Activated naive CD4-positive, alpha-beta T cell treated with anti-CD3 and anti-CD28 coated beads, Interleukin-2, amount 10 ng/mL, durations not matched to agents 7 days and 5 days (primary cell): ENCODE measurements around the gene STK36.

Experiments used
- CTCF ChIA-PET: fragments of 350-600 bp; sonication (Branson Sonifier 250); formaldehyde crosslinking; loops from one replicate; lab custom pipeline; 2021; ENCODE audit warnings: antibody characterized with exemption; lab: Charles Lee
- DNase-seq: peaks from one replicate; pipeline ENCODE4 v3.0.0-alpha.2; 2020
- H3K27ac Mint-ChIP-seq: one replicate; pipeline ENCODE4 v1.8.0; 2021; ENCODE audit warnings: mild to moderate bottlenecking, moderate library complexity, mixed read lengths
- H3K27me3 Mint-ChIP-seq: one replicate; pipeline ENCODE4 v1.8.0; 2021; ENCODE audit warnings: mild to moderate bottlenecking, mixed read lengths
- H3K36me3 Mint-ChIP-seq: one replicate; pipeline ENCODE4 v1.8.0; 2021; ENCODE audit warnings: mixed read lengths
- H3K4me1 Mint-ChIP-seq: one replicate; pipeline ENCODE4 v1.8.0; 2021; ENCODE audit warnings: mixed read lengths
- H3K4me3 Mint-ChIP-seq: one replicate; pipeline ENCODE4 v1.8.0; 2021; ENCODE audit warnings: mild to moderate bottlenecking, moderate library complexity, mixed read lengths
- H3K9me3 Mint-ChIP-seq: one replicate; pipeline ENCODE4 v1.8.0; 2021; ENCODE audit warnings: mixed read lengths

Gene STK36

DNA sequence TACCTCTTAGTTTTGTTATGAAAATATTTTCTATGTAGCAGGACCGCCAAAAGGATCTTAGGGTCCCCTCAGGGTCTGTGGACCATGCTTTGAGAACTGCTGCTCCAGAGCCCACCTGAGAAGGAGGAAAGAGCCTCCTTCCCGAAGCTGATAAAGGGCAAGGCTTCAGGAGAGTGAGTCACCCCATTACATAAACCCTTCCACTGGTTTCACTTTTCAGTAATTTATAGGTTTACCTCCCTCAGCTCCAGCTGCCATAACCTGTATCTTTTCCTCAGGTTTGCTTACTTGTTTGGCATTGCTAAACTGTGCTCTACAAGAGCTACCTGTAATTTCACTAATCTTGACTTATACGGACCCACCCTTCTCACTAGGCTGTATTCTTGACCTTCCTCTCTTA lies 45.4 kb downstream of the STK36 start:
- no peak overlapping the region for H3K27ac Mint-ChIP-seq
- peaks cover 10% of the 10 kb centered on the region for H3K4me1 Mint-ChIP-seq
- DNase-seq: no peak
- H3K27me3 Mint-ChIP-seq: no peaks in the 10 kb centered on the region
- CTCF ChIA-PET: interaction anchor here (1.0 kb wide), 1 partner anchor 130 kb away, joined by 3 read pairs; no protein-coding TSS in a partner anchor
- no peak overlapping the region for H3K4me3 Mint-ChIP-seq
- H3K36me3 Mint-ChIP-seq: peaks cover 9% of the 10 kb centered on the region
- no peaks in the 10 kb centered on the region for H3K9me3 Mint-ChIP-seq

DNA sequence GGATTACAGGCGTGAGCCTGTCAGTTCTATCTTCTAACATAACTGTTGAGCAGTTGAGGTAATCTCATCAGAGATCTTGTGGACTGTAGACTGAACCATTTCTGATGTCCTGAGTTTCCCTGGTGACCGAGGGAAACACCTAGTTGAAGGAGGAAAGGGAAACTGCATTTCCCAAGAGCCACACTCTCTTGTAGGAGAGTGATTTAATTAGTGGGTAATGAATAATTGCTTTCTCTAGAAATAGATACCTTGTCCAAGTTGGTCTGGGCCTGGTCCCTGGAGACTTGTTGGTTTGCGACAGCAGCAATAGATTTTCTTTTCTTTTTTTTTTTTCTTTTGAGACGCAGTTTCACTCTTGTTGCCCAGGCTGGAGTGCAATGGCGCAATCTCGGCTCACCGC lies 46.2 kb downstream of the STK36 start:
- Mint-ChIP-seq H3K4me1 (peaks cover 10% of the 10 kb centered on the region), H3K9me3 (no peaks in the 10 kb centered on the region), H3K36me3 (peaks cover 9% of the 10 kb centered on the region), H3K27me3 (no peaks in the 10 kb centered on the region), H3K27ac (no peak overlapping the region), H3K4me3 (no peak overlapping the region)
- CTCF ChIA-PET: interaction anchor here (1.0 kb wide), 1 partner anchor 129 kb away, joined by 3 read pairs; no protein-coding TSS in a partner anchor
- DNase-seq: no peak

DNA sequence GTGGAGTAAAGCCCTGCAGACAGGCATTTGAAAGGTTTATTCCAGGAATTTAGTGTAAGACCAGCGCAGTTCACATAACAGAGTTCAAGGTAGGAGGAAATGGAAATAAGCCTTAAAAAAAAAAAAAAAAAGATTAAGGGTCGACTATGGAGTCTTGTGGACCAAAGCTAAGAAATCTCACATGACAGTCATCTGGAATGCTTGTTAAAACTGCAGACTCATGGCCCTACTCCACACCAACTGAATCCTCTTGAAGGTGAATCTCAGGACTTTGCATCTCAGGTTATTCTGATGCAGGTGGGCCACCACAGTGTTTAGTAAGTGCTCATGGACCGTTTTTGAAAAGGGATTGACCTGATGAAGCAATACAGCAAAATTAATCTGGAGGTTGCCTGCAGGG lies 47.6 kb downstream of the STK36 start:
- Mint-ChIP-seq H3K36me3 (peaks cover 11% of the 10 kb centered on the region), H3K27me3 (no peaks in the 10 kb centered on the region), H3K27ac (peak overlapping the region; percentile 8), H3K9me3 (no peaks in the 10 kb centered on the region), H3K4me1 (peaks cover 3% of the 10 kb centered on the region), H3K4me3 (no peak overlapping the region)
- CTCF ChIA-PET: interaction anchor here (1.1 kb wide), 1 partner anchor 9 kb away, joined by 6 read pairs; the partner anchor contains the start of gene TTLL4
- no peak for DNase-seq

GRCh38 chr2:218720048-218721041 lies 48.5 kb downstream of the STK36 start:
- Mint-ChIP-seq H3K27me3 (no peaks in the 10 kb centered on the region), H3K4me3 (no peak overlapping the region), H3K4me1 (peaks cover 3% of the 10 kb centered on the region), H3K36me3 (peaks cover 11% of the 10 kb centered on the region), H3K9me3 (no peaks in the 10 kb centered on the region), H3K27ac (no peak overlapping the region)
- CTCF ChIA-PET: interaction anchor here (1.3 to 2.9 kb wide), 2 partner anchors 9 to 127 kb away, joined by 4 to 13 read pairs; partner anchors contain the start of gene TTLL4
- no peak for DNase-seq

- CTCF ChIA-PET: interaction anchor here (1.3 to 2.9 kb wide), 2 partner anchors 10 to 126 kb away, joined by 4 to 13 read pairs; partner anchors contain the start of gene TTLL4
- no peak for DNase-seq
- Mint-ChIP-seq H3K36me3 (peaks cover 14% of the 10 kb centered on the region), H3K27ac (no peak overlapping the region), H3K27me3 (no peaks in the 10 kb centered on the region), H3K9me3 (peaks cover 8% of the 10 kb centered on the region), H3K4me3 (no peak overlapping the region), H3K4me1 (peaks cover 3% of the 10 kb centered on the region)
Observed at GRCh38 chr2:218721488-218721887, 49.6 kb downstream of the STK36 start.

DNA sequence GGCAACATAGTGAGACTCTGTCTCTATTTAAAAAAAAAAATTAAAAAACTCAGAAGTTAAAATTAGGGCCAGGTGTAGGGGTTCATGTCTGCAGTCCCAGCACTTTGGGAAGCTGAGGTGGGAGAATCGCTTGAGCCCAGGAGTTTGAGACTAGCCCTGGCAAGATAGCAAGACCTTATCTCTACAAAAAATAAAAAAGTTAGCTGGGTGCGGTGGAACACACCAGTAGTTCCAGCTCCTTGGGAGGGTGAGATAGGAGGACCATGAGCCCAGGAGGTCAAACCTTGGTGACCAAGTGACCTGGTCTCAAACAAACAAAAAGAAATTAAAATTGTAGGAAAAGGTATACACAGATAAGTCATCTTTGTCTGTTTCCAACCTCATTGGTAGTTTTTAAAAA lies 50.0 kb downstream of the STK36 start:
- CTCF ChIA-PET: interaction anchor here (1.3 to 2.9 kb wide), 3 partner anchors 11 to 126 kb away, joined by 4 to 13 read pairs (median 6); partner anchors contain the start of gene TTLL4
- no peak for DNase-seq
- H3K4me1 Mint-ChIP-seq: peaks cover 3% of the 10 kb centered on the region
- peaks cover 8% of the 10 kb centered on the region for H3K9me3 Mint-ChIP-seq
- peaks cover 14% of the 10 kb centered on the region for H3K36me3 Mint-ChIP-seq
- H3K27me3 Mint-ChIP-seq: no peaks in the 10 kb centered on the region
- H3K4me3 Mint-ChIP-seq: no peak overlapping the region
- H3K27ac Mint-ChIP-seq: no peak overlapping the region

- H3K27ac Mint-ChIP-seq: no peak overlapping the region
- peaks cover 10% of the 10 kb centered on the region for H3K9me3 Mint-ChIP-seq
Observed at GRCh38 chr2:218722419-218722818, 50.5 kb downstream of the STK36 start.

GRCh38 chr2:218722876-218723785 lies 51.2 kb downstream of the STK36 start:
- H3K9me3 Mint-ChIP-seq: peaks cover 12% of the 10 kb centered on the region
- no peaks in the 10 kb centered on the region for H3K4me1 Mint-ChIP-seq
- no peak for DNase-seq
- H3K27ac Mint-ChIP-seq: no peak overlapping the region
- CTCF ChIA-PET: interaction anchor here (1.5 to 2.9 kb wide), 2 partner anchors 12 to 125 kb away, joined by 6 to 13 read pairs; partner anchors contain the start of gene TTLL4
- peaks cover 17% of the 10 kb centered on the region for H3K36me3 Mint-ChIP-seq
- no peak overlapping the region for H3K4me3 Mint-ChIP-seq
- no peaks in the 10 kb centered on the region for H3K27me3 Mint-ChIP-seq

More at GRCh38 chr2:218722419-218722818, 50.5 kb downstream of the STK36 start:
- peaks cover 1% of the 10 kb centered on the region for H3K4me1 Mint-ChIP-seq
- H3K36me3 Mint-ChIP-seq: peaks cover 16% of the 10 kb centered on the region
- CTCF ChIA-PET: interaction anchor here (1.5 to 2.9 kb wide), 2 partner anchors 12 to 125 kb away, joined by 6 to 13 read pairs; partner anchors contain the start of gene TTLL4
- no peak overlapping the region for H3K4me3 Mint-ChIP-seq
- no peaks in the 10 kb centered on the region for H3K27me3 Mint-ChIP-seq
- no peak for DNase-seq

GRCh38 chr2:218726004-218726574 lies 54.2 kb downstream of the STK36 start:
- no peak overlapping the region for H3K4me3 Mint-ChIP-seq
- H3K36me3 Mint-ChIP-seq: peaks cover 19% of the 10 kb centered on the region
- peaks cover 12% of the 10 kb centered on the region for H3K9me3 Mint-ChIP-seq
- no peak for DNase-seq
- H3K27ac Mint-ChIP-seq: no peak overlapping the region
- H3K27me3 Mint-ChIP-seq: no peaks in the 10 kb centered on the region
- CTCF ChIA-PET: interaction anchor here (1.3 to 8.4 kb wide), 2 partner anchors 16 to 124 kb away, joined by 4 to 89 read pairs; no protein-coding TSS in a partner anchor
- no peaks in the 10 kb centered on the region for H3K4me1 Mint-ChIP-seq

DNA sequence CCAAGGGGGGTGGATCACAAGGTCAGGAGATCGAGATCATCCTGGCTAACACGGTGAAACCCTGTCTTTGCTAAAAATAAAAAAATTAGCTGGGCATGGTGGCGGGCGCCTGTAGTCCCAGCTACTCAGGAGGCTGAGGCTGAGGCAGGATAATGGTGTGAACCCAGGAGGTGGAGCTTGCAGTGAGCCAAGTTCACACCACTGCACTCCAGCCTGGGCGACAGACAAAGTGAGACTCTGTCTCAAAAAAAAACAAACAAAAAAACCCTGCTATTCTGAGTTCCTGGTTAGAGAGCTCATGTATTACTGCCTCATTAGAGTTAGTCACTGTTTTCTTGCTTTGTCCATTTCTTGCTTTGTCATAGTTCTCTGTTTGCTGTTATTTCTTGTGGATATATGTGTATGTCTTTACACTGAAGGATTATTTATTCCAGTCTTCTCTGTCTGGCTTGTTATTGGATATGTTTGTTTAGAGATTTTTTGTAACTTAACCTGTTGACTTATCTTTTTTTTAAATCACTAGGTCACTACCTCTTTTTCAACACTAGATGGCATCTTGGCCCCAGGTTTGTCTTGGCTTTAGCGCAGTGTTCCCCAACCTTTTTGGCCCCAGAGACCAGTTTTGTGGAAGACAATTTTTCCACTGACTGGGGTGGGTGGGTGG lies 55.7 kb downstream of the STK36 start:
- H3K4me1 Mint-ChIP-seq: no peaks in the 10 kb centered on the region
- H3K27ac Mint-ChIP-seq: no peak overlapping the region
- H3K27me3 Mint-ChIP-seq: no peaks in the 10 kb centered on the region
- H3K4me3 Mint-ChIP-seq: no peak overlapping the region
- H3K9me3 Mint-ChIP-seq: peaks cover 12% of the 10 kb centered on the region
- CTCF ChIA-PET: interaction anchor here (1.0 to 8.4 kb wide), 10 partner anchors 10 to 170 kb away, joined by 3 to 89 read pairs (median 4); partner anchors contain the start of gene TTLL4
- peaks cover 21% of the 10 kb centered on the region for H3K36me3 Mint-ChIP-seq
- no peak for DNase-seq

GRCh38 chr2:218729640-218730039 lies 57.8 kb downstream of the STK36 start:
- Mint-ChIP-seq H3K4me3 (no peak overlapping the region), H3K4me1 (peaks cover 13% of the 10 kb centered on the region)

GRCh38 chr2:218732052-218732760 lies 60.3 kb downstream of the STK36 start:
- Mint-ChIP-seq H3K27me3 (no peaks in the 10 kb centered on the region), H3K27ac (no peak overlapping the region), H3K4me1 (peaks cover 13% of the 10 kb centered on the region), H3K9me3 (peaks cover 3% of the 10 kb centered on the region), H3K4me3 (no peak overlapping the region), H3K36me3 (peaks cover 11% of the 10 kb centered on the region)
- no peak for DNase-seq
- CTCF ChIA-PET: interaction anchor here (0.5 to 8.4 kb wide), 4 partner anchors 21 to 339 kb away, joined by 3 to 89 read pairs (median 4); no protein-coding TSS in a partner anchor

More at GRCh38 chr2:218729640-218730039, 57.8 kb downstream of the STK36 start:
- H3K36me3 Mint-ChIP-seq: peaks cover 19% of the 10 kb centered on the region
- no peak for DNase-seq
- H3K27me3 Mint-ChIP-seq: no peaks in the 10 kb centered on the region
- CTCF ChIA-PET: interaction anchor here (0.7 to 8.4 kb wide), 2 partner anchors 23 to 120 kb away, joined by 3 to 89 read pairs; no protein-coding TSS in a partner anchor
- H3K27ac Mint-ChIP-seq: no peak overlapping the region
- H3K9me3 Mint-ChIP-seq: peaks cover 12% of the 10 kb centered on the region
